ENCODE data around the gene CCDC171. TPM values are rescaled to one million over a fixed set of nuclear protein-coding genes. Genes with fewer than 3 reads are reported as not detected.

CCDC171 gene
- total RNA-seq, 1 donor from 2014 or later: 5.4 TPM

GRCh38 chr9:15764131-15764530 is 211.3 kb downstream of the CCDC171 start:
- Mint-ChIP-seq H3K9me3 (ENCODE audit: unreplicated experiment) (no peaks in the 10 kb centered on the region), H3K27ac (ENCODE audit: unreplicated experiment) (no peak overlapping the region), H3K27me3 (ENCODE audit: unreplicated experiment) (peaks cover 10% of the 10 kb centered on the region), H3K4me3 (ENCODE audit: unreplicated experiment) (no peak overlapping the region), H3K36me3 (ENCODE audit: unreplicated experiment) (no peaks in the 10 kb centered on the region), H3K4me1 (ENCODE audit: unreplicated experiment) (no peaks in the 10 kb centered on the region)
- DNase-seq (ENCODE audit: extremely low spot score, unreplicated experiment): no peak
- TF ChIP-seq, protein P1, sequence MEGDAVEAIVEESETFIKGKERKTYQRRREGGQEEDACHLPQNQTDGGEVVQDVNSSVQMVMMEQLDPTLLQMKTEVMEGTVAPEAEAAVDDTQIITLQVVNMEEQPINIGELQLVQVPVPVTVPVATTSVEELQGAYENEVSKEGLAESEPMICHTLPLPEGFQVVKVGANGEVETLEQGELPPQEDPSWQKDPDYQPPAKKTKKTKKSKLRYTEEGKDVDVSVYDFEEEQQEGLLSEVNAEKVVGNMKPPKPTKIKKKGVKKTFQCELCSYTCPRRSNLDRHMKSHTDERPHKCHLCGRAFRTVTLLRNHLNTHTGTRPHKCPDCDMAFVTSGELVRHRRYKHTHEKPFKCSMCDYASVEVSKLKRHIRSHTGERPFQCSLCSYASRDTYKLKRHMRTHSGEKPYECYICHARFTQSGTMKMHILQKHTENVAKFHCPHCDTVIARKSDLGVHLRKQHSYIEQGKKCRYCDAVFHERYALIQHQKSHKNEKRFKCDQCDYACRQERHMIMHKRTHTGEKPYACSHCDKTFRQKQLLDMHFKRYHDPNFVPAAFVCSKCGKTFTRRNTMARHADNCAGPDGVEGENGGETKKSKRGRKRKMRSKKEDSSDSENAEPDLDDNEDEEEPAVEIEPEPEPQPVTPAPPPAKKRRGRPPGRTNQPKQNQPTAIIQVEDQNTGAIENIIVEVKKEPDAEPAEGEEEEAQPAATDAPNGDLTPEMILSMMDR (IDR thresholded peaks at IDR 0.05): no peak

DNA sequence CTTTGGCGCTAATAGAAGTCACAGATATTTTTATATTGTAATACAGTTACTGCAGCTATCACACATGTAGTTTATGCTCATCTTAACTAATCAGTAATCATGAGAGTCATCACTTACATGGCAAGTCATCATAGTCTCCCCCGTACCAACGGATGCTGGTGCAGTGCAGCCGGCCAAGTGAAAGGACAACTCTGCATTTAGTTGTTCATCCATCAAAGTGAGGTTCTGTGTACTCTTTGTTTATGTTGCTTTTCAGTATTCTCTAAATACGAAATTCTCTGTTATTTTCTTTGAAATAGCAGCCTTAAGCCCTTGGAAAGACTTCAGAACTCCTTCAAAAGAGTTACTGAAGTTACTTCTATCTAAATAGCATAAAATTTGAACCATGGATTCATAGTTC is 216.7 kb downstream of the CCDC171 start:
- H3K36me3 Mint-ChIP-seq (ENCODE audit: unreplicated experiment): no peaks in the 10 kb centered on the region
- H3K27ac Mint-ChIP-seq (ENCODE audit: unreplicated experiment): no peak overlapping the region
- TF ChIP-seq, protein P1 (IDR thresholded peaks at IDR 0.05): no peak
- H3K4me3 Mint-ChIP-seq (ENCODE audit: unreplicated experiment): no peak overlapping the region
- H3K4me1 Mint-ChIP-seq (ENCODE audit: unreplicated experiment): no peaks in the 10 kb centered on the region
- no peak for DNase-seq (ENCODE audit: extremely low spot score, unreplicated experiment)
- H3K27me3 Mint-ChIP-seq (ENCODE audit: unreplicated experiment): no peaks in the 10 kb centered on the region
- peaks cover 3% of the 10 kb centered on the region for H3K9me3 Mint-ChIP-seq (ENCODE audit: unreplicated experiment)

DNA sequence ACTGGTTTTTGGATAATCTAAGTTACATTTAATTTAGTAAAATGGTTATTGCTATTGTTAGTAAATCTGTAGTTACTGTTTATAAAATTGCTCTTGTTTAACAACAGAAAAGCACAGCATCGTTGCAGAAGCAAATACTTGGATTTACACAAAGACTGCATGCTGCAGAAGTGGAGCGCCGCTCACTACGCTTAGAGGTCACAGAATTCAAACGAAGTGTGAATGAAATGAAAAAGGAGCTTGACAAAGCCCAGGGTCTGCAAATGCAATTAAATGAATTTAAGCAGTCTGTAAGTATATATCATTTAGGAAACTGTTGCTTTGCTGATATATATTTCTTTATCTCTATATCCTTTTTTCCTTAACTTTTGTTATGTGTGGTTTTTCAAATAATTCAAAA is 226.0 kb downstream of the CCDC171 start:
- H3K9me3 Mint-ChIP-seq (ENCODE audit: unreplicated experiment): peaks cover 4% of the 10 kb centered on the region
- H3K4me3 Mint-ChIP-seq (ENCODE audit: unreplicated experiment): no peak overlapping the region
- no peaks in the 10 kb centered on the region for H3K27me3 Mint-ChIP-seq (ENCODE audit: unreplicated experiment)

GRCh38 chr9:15782106-15782505 is 229.3 kb downstream of the CCDC171 start:
- DNase-seq (ENCODE audit: extremely low spot score, unreplicated experiment): no peak
- Mint-ChIP-seq H3K27ac (ENCODE audit: unreplicated experiment) (no peak overlapping the region), H3K27me3 (ENCODE audit: unreplicated experiment) (no peaks in the 10 kb centered on the region), H3K36me3 (ENCODE audit: unreplicated experiment) (no peaks in the 10 kb centered on the region), H3K4me1 (ENCODE audit: unreplicated experiment) (no peaks in the 10 kb centered on the region), H3K4me3 (ENCODE audit: unreplicated experiment) (no peak overlapping the region), H3K9me3 (ENCODE audit: unreplicated experiment) (no peaks in the 10 kb centered on the region)
- TF ChIP-seq, protein P1 (IDR thresholded peaks at IDR 0.05): no peak

More for the DNA sequence above, 226.0 kb downstream of the CCDC171 start:
- no peak overlapping the region for H3K27ac Mint-ChIP-seq (ENCODE audit: unreplicated experiment)
- no peaks in the 10 kb centered on the region for H3K36me3 Mint-ChIP-seq (ENCODE audit: unreplicated experiment)
- DNase-seq (ENCODE audit: extremely low spot score, unreplicated experiment): no peak
- TF ChIP-seq, protein P1 (IDR thresholded peaks at IDR 0.05): no peak
- H3K4me1 Mint-ChIP-seq (ENCODE audit: unreplicated experiment): no peaks in the 10 kb centered on the region

DNA sequence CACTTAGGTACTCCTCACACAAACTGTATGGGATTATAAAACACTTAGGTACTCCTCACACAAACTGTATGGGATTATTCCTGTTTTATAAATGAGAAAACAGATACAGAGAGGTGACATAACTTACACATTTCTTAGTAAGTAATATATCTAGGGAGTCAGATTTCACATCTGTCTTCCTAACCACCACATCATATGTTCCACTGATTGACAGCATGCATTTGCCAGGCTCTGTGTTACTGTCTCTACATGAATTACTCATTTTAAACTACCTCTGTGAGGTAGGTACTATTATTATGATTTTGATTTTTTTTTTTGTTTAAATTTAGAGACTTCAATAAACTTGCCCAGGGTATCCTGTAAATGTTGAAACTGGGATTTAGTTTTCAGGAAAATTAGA is 232.7 kb downstream of the CCDC171 start:
- no peak for DNase-seq (ENCODE audit: extremely low spot score, unreplicated experiment)
- Mint-ChIP-seq H3K27ac (ENCODE audit: unreplicated experiment) (no peak overlapping the region), H3K36me3 (ENCODE audit: unreplicated experiment) (no peaks in the 10 kb centered on the region), H3K9me3 (ENCODE audit: unreplicated experiment) (no peaks in the 10 kb centered on the region), H3K4me1 (ENCODE audit: unreplicated experiment) (no peaks in the 10 kb centered on the region), H3K4me3 (ENCODE audit: unreplicated experiment) (no peak overlapping the region), H3K27me3 (ENCODE audit: unreplicated experiment) (no peaks in the 10 kb centered on the region)
- TF ChIP-seq, protein P1 (IDR thresholded peaks at IDR 0.05): no peak

Measured in osteocyte (in vitro differentiated cells).